Loucy (cell line): ENCODE data around the gene TTC29.

Source experiments
- CTCF ChIP-seq: fragments of 200-600 bp; sonication (generic); conservative IDR thresholded peaks from 2 replicates; pipeline ENCODE4 v1.5.1; 2014; ENCODE audit warnings: mild to moderate bottlenecking, antibody characterized with exemption, low read length
- EZH2phosphoT487 ChIP-seq: fragments of 200-600 bp; IDR thresholded peaks from 2 replicates; pipeline ENCODE4 v1.6.1; 2018; ENCODE audit warnings: antibody characterized with exemption, mild to moderate bottlenecking, moderate library complexity, borderline replicate concordance

GRCh38 chr4:146842876-146843275 lies 102.8 kb downstream of the TTC29 start:
- TF ChIP-seq CTCF (no peak), EZH2phosphoT487 (no peak)
